Activated CD4-positive, CD25-positive, alpha-beta regulatory T cell treated with anti-CD3 and anti-CD28 coated beads, Interleukin-2, amount 50 U/mL, for 24 hours (primary cell): Measurements from ENCODE around the gene TMEM9B.
"Not testable (repeated sequence)": the region's sequence is repeated elsewhere in the genome, so short reads cannot be mapped to it uniquely, and the experiment has no call there.

Source experiments
- ATAC-seq, 2 donors: fragments of 150-1000 bp; cut with Tn5 transposase; one replicate each; pipeline ENCODE4 v1.10.0; 2021; ENCODE audit warnings: mild to moderate bottlenecking in 1 of 2, moderate library complexity in 1 of 2

Gene TMEM9B

DNA sequence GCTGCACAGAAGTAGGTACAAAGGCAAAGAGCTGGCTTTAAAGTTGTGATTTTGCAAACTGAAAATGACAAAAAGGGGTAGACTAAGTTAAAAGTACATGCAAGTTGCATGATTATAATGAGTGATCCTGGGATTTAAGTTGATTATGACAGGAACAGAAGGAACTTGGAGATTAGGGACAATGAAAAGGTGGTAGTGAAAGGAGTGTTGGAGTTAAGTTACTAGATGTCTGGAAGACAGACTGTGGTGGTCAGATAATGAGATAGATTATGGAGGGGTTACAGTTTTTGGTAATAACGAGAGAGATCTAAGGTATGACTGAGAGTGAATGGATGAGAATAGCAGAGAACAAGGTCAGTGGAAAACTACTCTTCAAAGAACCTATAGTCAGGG lies 7.7 kb upstream of the TMEM9B start:
- ATAC-seq: no peak

GRCh38 chr11:8971196-8971923 lies 7.1 kb upstream of the TMEM9B start:
- ATAC-seq: no peak

DNA sequence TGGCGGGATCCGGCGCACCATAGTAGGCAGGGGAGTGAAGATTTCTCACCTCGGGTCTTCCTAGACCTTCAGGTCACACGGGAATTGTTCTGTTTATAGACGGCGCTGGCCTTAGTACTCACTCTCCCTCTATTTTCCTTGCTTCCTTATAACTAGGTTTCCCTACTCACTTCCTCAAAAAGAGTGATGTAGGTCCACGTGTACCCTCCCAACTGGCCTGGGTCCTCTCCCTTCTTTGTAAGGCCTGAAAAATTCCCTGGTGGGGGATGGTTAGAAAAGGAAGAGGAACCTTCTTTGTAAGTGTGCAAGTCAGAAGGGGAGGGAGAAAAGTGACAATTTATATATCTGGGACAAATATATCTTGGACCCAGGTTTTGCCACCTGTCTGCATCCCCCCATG lies 2.9 kb upstream of the TMEM9B start:
- ATAC-seq: no peak

GRCh38 chr11:8963569-8964323 lies 496 bp downstream of the TMEM9B start:
- ATAC-seq: peak; percentile 76

DNA sequence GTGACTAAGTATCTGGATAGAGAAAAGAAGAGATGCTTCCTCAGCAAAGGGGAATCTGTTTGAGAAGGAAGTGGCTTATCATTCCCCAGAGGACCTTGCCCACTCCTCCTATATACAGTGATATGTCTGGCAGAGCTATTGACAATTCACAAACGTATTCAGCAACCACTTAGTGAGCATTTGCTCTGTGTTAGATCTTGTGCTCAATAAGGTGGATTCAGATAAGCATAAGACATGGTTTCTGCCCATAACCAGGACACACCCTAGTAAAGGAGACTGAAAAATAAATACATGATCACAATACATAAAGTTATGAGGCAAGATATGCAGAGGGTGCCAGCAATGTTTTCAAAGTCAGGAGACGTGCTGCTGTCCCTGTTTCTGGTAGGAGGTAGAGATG lies 1.4 kb downstream of the TMEM9B start:
- ATAC-seq: no peak

DNA sequence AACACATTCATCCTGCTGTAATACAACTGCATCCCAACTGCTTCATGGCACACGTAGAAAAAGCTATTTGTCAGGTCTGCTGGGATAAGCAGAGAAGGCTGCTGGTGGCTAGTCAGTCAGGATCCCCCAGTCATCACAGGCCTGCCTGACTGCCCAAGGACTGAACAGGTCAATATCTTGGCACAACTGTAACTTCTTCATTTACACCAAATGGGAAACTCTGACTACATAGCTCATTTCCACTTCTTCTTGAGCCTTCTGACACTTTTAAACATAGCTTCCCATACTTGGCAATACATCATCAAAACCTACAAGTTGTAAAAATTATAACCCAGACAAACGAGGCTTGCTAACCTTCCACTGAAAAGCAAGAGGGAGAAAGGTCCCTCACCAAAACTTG lies 2.8 kb downstream of the TMEM9B start:
- no peak for ATAC-seq

- ATAC-seq: peak in 1 of 2 donors; percentile 31
Measured at GRCh38 chr11:8959546-8960166, 4.6 kb downstream of the TMEM9B start.

DNA sequence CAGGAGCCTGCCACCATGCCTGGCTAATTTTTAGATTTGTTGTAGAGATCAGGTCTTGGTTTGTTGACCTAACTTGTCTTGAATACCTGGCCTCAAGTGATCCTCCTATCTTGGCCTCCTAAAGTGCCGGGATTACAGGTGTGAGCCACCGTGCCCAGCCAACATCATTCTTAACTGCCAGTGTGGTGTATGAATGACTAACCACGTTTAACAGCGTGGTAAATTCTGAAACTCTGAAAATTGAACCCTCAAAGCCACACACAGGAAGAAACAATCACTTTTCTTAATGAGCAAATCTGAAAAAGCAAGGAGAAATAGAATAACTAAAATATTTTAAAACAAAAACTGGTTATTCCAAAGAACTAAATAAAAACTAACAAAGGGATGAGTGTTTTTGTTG lies 7.4 kb downstream of the TMEM9B start:
- peak in 1 of 2 donors; percentile 46 for ATAC-seq

DNA sequence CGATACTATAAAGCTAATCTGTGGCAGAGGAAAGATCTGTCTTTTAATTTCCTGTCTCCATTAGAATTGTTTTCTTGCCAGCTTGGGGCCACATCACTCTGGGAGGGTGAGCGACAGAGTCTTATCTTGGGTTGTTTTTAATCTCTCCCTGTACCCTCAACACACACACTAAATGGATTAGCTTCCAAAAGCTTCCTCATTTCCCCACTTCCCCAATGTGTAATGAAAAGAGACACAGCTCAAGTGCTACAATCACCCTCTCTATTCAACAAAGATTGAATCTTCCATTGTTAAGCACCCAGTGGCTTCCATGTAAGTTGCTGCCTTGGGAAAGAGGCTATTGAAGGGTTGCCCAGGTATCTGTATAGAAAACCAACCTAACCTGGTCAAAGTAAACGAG lies 15.4 kb downstream of the TMEM9B start:
- ATAC-seq: no peak

DNA sequence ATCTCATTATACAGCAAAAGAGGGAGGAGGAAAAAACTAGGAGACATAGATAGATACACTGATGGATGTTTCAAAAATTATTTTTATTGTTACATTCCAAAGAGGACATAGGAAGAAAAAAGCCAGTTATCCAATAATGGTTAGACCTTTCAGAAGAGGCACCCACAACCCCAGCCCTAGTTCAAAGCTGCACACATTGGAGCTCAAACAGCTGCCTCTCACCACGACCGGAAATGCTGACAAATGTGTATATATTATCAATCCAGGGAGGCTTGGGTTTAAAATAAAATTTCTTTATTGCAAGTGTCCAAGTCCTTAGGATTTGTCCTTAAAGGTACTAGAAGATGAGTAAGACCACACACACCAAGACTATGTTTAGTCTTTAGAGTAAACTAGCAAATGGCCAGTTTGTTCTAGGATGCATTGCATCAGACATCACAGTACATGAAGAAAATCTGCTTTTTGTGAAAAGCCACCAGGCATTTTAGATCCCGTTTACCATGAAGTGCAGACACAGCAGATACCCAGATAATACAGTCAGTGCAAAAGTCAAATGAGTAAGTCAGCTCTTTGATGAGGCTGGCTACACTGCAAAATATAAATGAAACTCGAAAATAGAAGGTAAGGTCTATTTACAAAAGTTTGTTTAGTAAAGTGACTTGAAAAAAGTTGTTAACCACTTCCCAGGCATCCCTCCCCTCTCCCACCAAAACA lies 16.9 kb downstream of the TMEM9B start:
- no peak for ATAC-seq

DNA sequence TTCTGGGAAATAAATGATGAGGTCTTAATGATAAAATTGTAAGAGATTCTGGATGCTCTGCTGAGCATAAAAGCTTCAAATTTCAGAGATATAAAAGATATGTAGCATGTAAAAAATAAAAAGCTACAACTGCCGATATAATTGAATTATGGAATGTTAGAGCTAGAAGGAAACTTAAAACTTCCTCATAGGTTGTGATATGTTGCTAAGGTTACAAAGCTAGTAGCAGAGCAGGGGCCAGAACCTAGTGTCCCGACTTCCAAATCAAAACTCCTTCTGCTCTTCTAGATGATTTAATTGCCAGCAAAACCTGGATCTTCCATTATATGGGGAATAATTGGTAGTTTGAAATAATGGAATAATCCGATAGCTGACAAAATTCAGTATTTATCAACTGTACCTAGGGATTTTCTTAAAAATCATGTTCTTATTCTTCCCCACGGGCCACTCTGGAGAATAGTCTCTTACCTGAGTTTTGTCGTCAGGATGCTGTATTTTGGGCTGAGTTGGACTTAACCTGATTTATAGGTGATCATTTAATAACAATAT lies 21.6 kb downstream of the TMEM9B start, which contains the start of gene ASCL3:
ASCL3 (minus strand) TSS at position 499 of the 549 bp plus-strand sequence. CDS start 4,855 bp downstream, outside the sequence.
- no peak for ATAC-seq

- no peak for ATAC-seq
Measured at GRCh38 chr11:8941341-8942103, 22.7 kb downstream of the TMEM9B start.

- no peak for ATAC-seq
Measured at GRCh38 chr11:8937659-8938058, 26.6 kb downstream of the TMEM9B start.

DNA sequence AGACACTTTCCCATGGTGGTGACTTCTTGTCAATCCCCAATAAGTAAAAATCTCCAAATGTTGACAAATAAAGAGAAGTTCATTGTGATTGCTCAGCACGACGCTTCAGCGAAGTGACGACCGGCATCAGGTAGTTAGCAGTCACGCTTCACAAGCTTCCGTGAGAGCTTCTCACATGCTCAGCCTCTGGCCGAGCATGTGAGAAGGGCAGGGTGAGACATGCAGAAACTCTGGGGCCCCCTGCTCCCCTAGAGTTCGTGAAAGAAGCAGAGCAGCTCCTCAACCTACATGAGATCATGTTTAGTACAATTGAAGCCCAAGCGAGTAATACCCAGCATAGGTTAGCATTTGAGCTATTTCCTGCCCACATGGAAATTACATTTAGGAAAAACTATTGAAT lies 27.1 kb downstream of the TMEM9B start:
- no peak for ATAC-seq

DNA sequence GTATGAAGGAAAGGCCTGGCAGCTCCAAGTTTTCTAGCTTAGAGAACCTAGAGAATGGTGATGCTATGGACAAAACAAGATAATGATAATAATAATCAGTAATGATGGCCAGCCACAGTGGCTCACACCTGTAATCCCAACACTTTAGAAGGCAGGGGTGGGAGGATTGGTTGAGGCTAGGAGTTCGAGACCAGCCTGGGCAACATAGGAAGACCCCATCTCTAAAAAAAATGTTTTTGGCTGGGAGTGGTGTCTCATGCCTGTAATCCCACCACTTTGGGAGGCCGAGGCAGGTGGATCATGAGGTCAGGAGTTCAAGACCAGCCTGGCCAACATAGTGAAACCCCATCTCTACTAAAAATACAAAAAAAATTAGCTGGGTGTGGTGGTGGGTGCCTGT lies 28.5 kb downstream of the TMEM9B start:
- ATAC-seq: not testable (repeated sequence)

- no peak for ATAC-seq
Measured at GRCh38 chr11:8934742-8935488, 29.3 kb downstream of the TMEM9B start.

- no peak for ATAC-seq
Measured at GRCh38 chr11:8933931-8934330, 30.3 kb downstream of the TMEM9B start.

DNA sequence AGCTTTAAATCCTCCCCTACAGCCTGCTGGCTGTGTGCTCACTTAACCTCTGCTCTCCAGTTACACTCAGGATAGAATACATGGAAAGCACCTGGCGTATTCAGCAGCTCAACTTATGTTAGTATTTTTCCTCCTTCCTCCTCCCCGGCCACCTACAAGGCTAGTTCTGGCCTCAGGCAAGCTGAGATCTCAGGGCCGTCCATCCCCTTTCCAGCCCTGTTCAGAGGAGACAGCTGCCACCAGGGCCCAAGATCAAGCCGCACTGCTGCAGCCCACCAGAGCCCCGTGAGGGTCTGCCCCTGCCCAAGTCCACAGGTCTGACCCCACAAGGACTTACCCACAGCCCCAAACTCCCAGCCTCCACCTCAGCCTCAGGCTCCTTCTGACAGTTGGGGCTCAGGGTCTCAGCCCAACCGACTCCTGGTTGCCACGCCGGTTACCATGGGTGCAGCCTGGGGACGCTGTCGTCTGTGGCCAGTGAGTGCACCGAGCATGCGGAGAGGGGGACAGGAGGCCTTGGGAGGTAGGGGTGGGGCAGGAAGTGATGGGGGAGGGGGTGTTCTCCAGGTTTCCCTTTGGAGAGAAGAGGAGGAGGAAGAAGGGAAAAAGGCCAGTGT lies 31.6 kb downstream of the TMEM9B start, which contains the start of gene C11orf16:
C11orf16 (minus strand) TSS at position 384 of the 617 bp plus-strand sequence. CDS start 639 bp downstream, outside the sequence.
- no peak for ATAC-seq

GRCh38 chr11:8930456-8931175 lies 33.6 kb downstream of the TMEM9B start:
- no peak for ATAC-seq
